Sigmoid colon (tissue), 4 donors: ENCODE data around the gene DFFB.

Experiments
- CTCF ChIP-seq, 4 experiments: fragments of 450-650 bp in 3 of 4; fragments of 200-600 bp in 1 of 4; IDR thresholded peaks; one replicate each; pipeline ENCODE4 v1.5.1; 2016 to 2019; ENCODE audit warnings: antibody characterized with exemption in 4 of 4, mild to moderate bottlenecking in 3 of 4, moderate library complexity in 2 of 4
- EP300 ChIP-seq, 4 donors: sonication (generic); formaldehyde crosslinking; IDR thresholded peaks; one replicate each; pipeline ENCODE4 v1.6.1; 2017; ENCODE audit warnings: antibody characterized with exemption in 4 of 4
- POLR2A ChIP-seq, 2 donors: fragments of 450-650 bp; IDR thresholded peaks; one replicate each; pipeline ENCODE4 v1.6.1; 2016; ENCODE audit warnings: antibody characterized with exemption in 2 of 2, mild to moderate bottlenecking in 2 of 2, moderate library complexity in 2 of 2

- TF ChIP-seq POLR2A (IDR thresholded peaks at IDR 0.05) = no peak
- no peak for TF ChIP-seq CTCF (IDR thresholded peaks at IDR 0.05)
- no peak for TF ChIP-seq EP300 (IDR thresholded peaks at IDR 0.05)
Observed at GRCh38 chr1:3895951-3896325, 38.7 kb downstream of the DFFB start.
